K562 (cell line): Measurements from ENCODE around the gene ZNF232. TPM values are rescaled to one million over a fixed set of nuclear protein-coding genes. Genes with fewer than 3 reads are reported as not detected.

ENCODE experiments used
- ATAC-seq: fragments of 200-7000 bp; cut with Tn5 transposase; 3 replicates; pipeline ENCODE4 v1.9.1; 2020; ENCODE audit warnings: moderate library complexity
- BruUV-seq: library from RNA; stranded (reverse); fragments of 400-500 nt; replicated peaks from 2 replicates; lab custom pipeline; 2021; lab: Mats Ljungman, UMichigan
- CTCF ChIA-PET: fragments of 300-600 bp; formaldehyde crosslinking; extraction: SDS; loops from one replicate; lab custom pipeline; 2021; ENCODE audit warnings: low intra/inter-chr PET ratio; lab: Yijun Ruan, JAX
- POLR2A ChIA-PET: fragments of 300-600, 350-650 bp; sonication (Branson Sonifier 250); formaldehyde crosslinking; extraction: SDS; loops from one replicate; lab custom pipeline; 2021; ENCODE audit warnings: antibody characterized with exemption, inconsistent platforms; lab: Yijun Ruan, JAX
- DNase-seq, 4 experiments: peaks; one replicate each; pipeline versions ENCODE4 v3.0.0 to v3.0.0-alpha.2; 2011 to 2018; ENCODE audit warnings: low spot score in 3 of 4, mixed read lengths in 3 of 4; ENCODE audit errors: extremely low read depth in 1 of 4
- FAIRE-seq: peaks from 2 replicates; lab custom pipeline; 2011; peaks lifted over from hg19 to GRCh38; lab: Jason Lieb, UNC
- H2AFZ ChIP-seq: 2 replicates; pipeline ENCODE4 v1.6.0; 2011; ENCODE audit warnings: low read depth, low read length, control low read depth, inconsistent platforms
- H3K27ac ChIP-seq: fragments of 200-600 bp; 3 replicates; pipeline ENCODE4 v1.8.0; 2011; ENCODE audit warnings: low read depth, mild to moderate bottlenecking, control low read depth, inconsistent platforms, low read length, moderate library complexity, mixed read lengths; ENCODE audit errors: extremely low read depth
- H3K27me3 ChIP-seq, 2 experiments: fragments of 300-600 bp in 1 of 2; 2 replicates in 1 of 2; 3 replicates in 1 of 2; pipeline versions ENCODE4 v1.6.0 to v1.8.0; 2011; ENCODE audit warnings: inconsistent platforms in 2 of 2, low read length in 2 of 2, mild to moderate bottlenecking in 1 of 2, mixed read lengths in 1 of 2, moderate library complexity in 1 of 2; ENCODE audit not compliant: control insufficient read depth in 2 of 2, insufficient read depth in 2 of 2
- H3K36me3 ChIP-seq: fragments of 300-600 bp; 3 replicates; pipeline ENCODE4 v1.8.0; 2011; ENCODE audit warnings: mild to moderate bottlenecking, low read length, inconsistent platforms; ENCODE audit not compliant: control insufficient read depth, insufficient read depth
- H3K4me1 ChIP-seq, 2 experiments: fragments of 200-600 bp in 1 of 2; replicated peaks in 1 of 2; 2 replicates in 1 of 2; 3 replicates in 1 of 2; pipeline versions ENCODE4 v1.5.1 to v1.8.0; 2011; ENCODE audit warnings: inconsistent platforms in 2 of 2, low read length in 2 of 2, mild to moderate bottlenecking in 1 of 2, mixed read lengths in 1 of 2, moderate library complexity in 1 of 2; ENCODE audit not compliant: control insufficient read depth in 2 of 2, insufficient read depth in 2 of 2
- H3K4me2 ChIP-seq: 2 replicates; pipeline ENCODE4 v1.6.1; 2011; ENCODE audit warnings: low read length, control low read depth, inconsistent platforms, mixed read lengths; ENCODE audit not compliant: insufficient read depth
- H3K4me3 ChIP-seq: fragments of 200-600 bp; sonication (generic), shearing (Covaris generic); 2 replicates; pipeline ENCODE4 v1.5.1; 2016; ENCODE audit warnings: control low read depth, inconsistent platforms
- H3K79me2 ChIP-seq: fragments of 200-600 bp; 3 replicates; pipeline ENCODE4 v1.8.0; 2011; ENCODE audit warnings: low read length, inconsistent platforms; ENCODE audit not compliant: control insufficient read depth, insufficient read depth
- H3K9ac ChIP-seq, 2 experiments: 2 replicates each; pipeline versions ENCODE4 v1.6.0 to v1.6.1; 2011; ENCODE audit warnings: low read depth in 2 of 2, low read length in 2 of 2, control low read depth in 1 of 2, inconsistent platforms in 1 of 2, mild to moderate bottlenecking in 1 of 2, mixed read lengths in 1 of 2; ENCODE audit not compliant: insufficient read depth in 1 of 2
- H3K9me1 ChIP-seq: one replicate; pipeline ENCODE4 v1.6.0; 2011; ENCODE audit warnings: inconsistent platforms, mild to moderate bottlenecking, low read length, moderate library complexity; ENCODE audit not compliant: control insufficient read depth, insufficient read depth
- H3K9me3 ChIP-seq: replicated peaks from 2 replicates; pipeline ENCODE4 v1.5.1; 2011; ENCODE audit warnings: low read depth, low read length, inconsistent platforms; ENCODE audit not compliant: control insufficient read depth, insufficient read depth
- H4K20me1 ChIP-seq: replicated peaks from 2 replicates; pipeline ENCODE4 v1.6.1; 2011; ENCODE audit warnings: low read length, inconsistent platforms, mixed read lengths; ENCODE audit not compliant: control insufficient read depth, insufficient read depth
- CHD1 ChIP-seq: fragments of 200-600 bp; sonication (generic); IDR thresholded peaks from one replicate; pipeline ENCODE4 v1.6.1; 2012; ENCODE audit warnings: mild to moderate bottlenecking, moderate library complexity, low read length, inconsistent platforms
- ETV5 ChIP-seq: sonication (generic); formaldehyde crosslinking; IDR thresholded peaks from 2 replicates; pipeline ENCODE4 v1.4.0; 2020; ENCODE audit warnings: low read depth, mild to moderate bottlenecking, missing genetic modification reagents
- ETV6 ChIP-seq, 3 experiments: fragments of 150-350 bp in 1 of 3; sonication (generic) in 1 of 3; formaldehyde crosslinking in 1 of 3; IDR thresholded peaks; 2 replicates each; pipeline versions ENCODE4 v1.6.1 to v1.8.0; 2014 to 2022; ENCODE audit warnings: borderline replicate concordance in 2 of 3, low read depth in 2 of 3, antibody characterized with exemption in 1 of 3, low read length in 1 of 3, mild to moderate bottlenecking in 1 of 3, missing genetic modification reagents in 1 of 3
- FOXP1 ChIP-seq: sonication (generic); formaldehyde crosslinking; IDR thresholded peaks from 2 replicates; pipeline ENCODE4 v1.8.0; 2022; ENCODE audit warnings: mild to moderate bottlenecking, missing genetic modification reagents
- ILK ChIP-seq: fragments of 450-650 bp; IDR thresholded peaks from 2 replicates; pipeline ENCODE4 v1.6.1; 2016; ENCODE audit warnings: missing genetic modification characterization, low read depth, mild to moderate bottlenecking, missing compliant biosample characterization, moderate library complexity, borderline replicate concordance
- KLF1 ChIP-seq: fragments of 450-650 bp; IDR thresholded peaks from 2 replicates; pipeline ENCODE4 v1.6.1; 2016; ENCODE audit warnings: missing genetic modification characterization, missing compliant biosample characterization
- MCM3 ChIP-seq: fragments of 450-650 bp; IDR thresholded peaks from 2 replicates; pipeline ENCODE4 v1.6.1; 2016
- MXI1 ChIP-seq: IDR thresholded peaks from 2 replicates; pipeline ENCODE4 v1.6.1; 2011; ENCODE audit warnings: low read depth, mild to moderate bottlenecking, improper control_type of control experiment, low read length
- POLR2B ChIP-seq: fragments of 450-650 bp; IDR thresholded peaks from 2 replicates; pipeline ENCODE4 v1.6.1; 2018; ENCODE audit warnings: low read depth; ENCODE audit not compliant: partially characterized antibody
- RAD21 ChIP-seq, 2 experiments: fragments of 250-450 bp in 1 of 2; fragments of 450-650 bp in 1 of 2; sonication (Bioruptor Pico) in 1 of 2; formaldehyde crosslinking in 1 of 2; IDR thresholded peaks in 1 of 2; conservative IDR thresholded peaks in 1 of 2; 2 replicates each; pipeline versions ENCODE4 v1.4.0 to v1.8.0; 2020 to 2022; ENCODE audit warnings: mild to moderate bottlenecking in 2 of 2, moderate library complexity in 1 of 2
- SAP30 ChIP-seq: fragments of 200-600 bp; sonication (generic); IDR thresholded peaks from 2 replicates; pipeline ENCODE4 v1.6.1; 2012; ENCODE audit warnings: borderline replicate concordance, low read depth, mild to moderate bottlenecking, moderate library complexity, low read length, control low read depth, inconsistent platforms; ENCODE audit not compliant: insufficient read depth, poor library complexity, severe bottlenecking
- SLC30A9 ChIP-seq: fragments of 250-450 bp; sonication (Bioruptor Pico); IDR thresholded peaks from 2 replicates; pipeline ENCODE4 v1.8.0; 2022; ENCODE audit warnings: mild to moderate bottlenecking, moderate library complexity
- TCF7L2 ChIP-seq: fragments of 150-350 bp; IDR thresholded peaks from 2 replicates; pipeline ENCODE4 v1.6.1; 2016; ENCODE audit warnings: low read depth, mild to moderate bottlenecking, low read length, moderate library complexity
- ZNF354B ChIP-seq: fragments of 250-450 bp; sonication (Bioruptor Pico); IDR thresholded peaks from 2 replicates; pipeline ENCODE4 v1.4.0; 2020
- ZNF384 ChIP-seq: IDR thresholded peaks from 2 replicates; pipeline ENCODE4 v1.6.1; 2012; ENCODE audit warnings: low read depth, low read length, improper control_type of control experiment
- ZNF551 ChIP-seq: fragments of 250-450 bp; sonication (Bioruptor Pico); IDR thresholded peaks from 2 replicates; pipeline ENCODE4 v1.5.0; 2021; ENCODE audit warnings: mild to moderate bottlenecking, moderate library complexity
- WGBS: fragments of 100-300 bp; shearing (Covaris generic); methylation state at CpG from one replicate; pipeline ENCODE4 v1.1.6; 2016; ENCODE audit warnings: low coverage, mixed read lengths; ENCODE audit not compliant: insufficient coverage; ENCODE audit errors: missing lambda C conversion rate; 5-methylcytosine and 5-hydroxymethylcytosine counted together
- in situ Hi-C: fragments of 300-500 bp; cut with MboI; formaldehyde crosslinking; loops from 4 replicates; pipeline ENCODE4 v1.15.0; 2018; ENCODE audit warnings: inconsistent platforms, mixed read lengths
- intact Hi-C: fragments of 100-400 bp; cut with micrococcal nuclease; formaldehyde crosslinking; loops from 2 replicates; pipeline ENCODE4 v1.14.2; 2022
- polyA plus RNA-seq, 8 experiments: library from polyadenylated mRNA; depleted of rRNA in 4 of 8; stranded (reverse) in 5 of 8; unstranded in 3 of 8; fragments of >200 nt; fragmentation: Nextera tagmentation in 2 of 8; fragmentation: Illumina TruSeq in 1 of 8; extraction: Ambion mirVana in 2 of 8; extraction: Trizol in 1 of 8; gene quantifications; 2 replicates each; pipeline versions ENCODE4 v1.2.1 to v1.2.3, GENCODE V29; 2011 to 2014; ENCODE audit warnings: inconsistent platforms in 1 of 8, missing spikeins in 1 of 8
- total RNA-seq, 7 experiments: library from RNA; depleted of rRNA in 6 of 7; stranded (reverse); fragments of >200 nt in 6 of 7; fragmentation: Illumina TruSeq in 2 of 7; extraction: Trizol in 2 of 7; gene quantifications; 2 replicates each; pipeline versions ENCODE4 v1.2.1 to v1.2.3, GENCODE V29; 2011 to 2021; ENCODE audit warnings: low replicate concordance in 1 of 7
- TF ChIP-seq, protein P1 (sequence below): fragments of 250-450 bp; sonication (Bioruptor Pico); IDR thresholded peaks from 2 replicates; pipeline ENCODE4 v1.5.0; 2022; ENCODE audit warnings: mild to moderate bottlenecking
- TF ChIP-seq, protein P2 (sequence below): fragments of 450-650 bp; IDR thresholded peaks from 2 replicates; pipeline ENCODE4 v1.6.1; 2016; ENCODE audit warnings: borderline replicate concordance
- TF ChIP-seq, protein P3 (sequence below), 2 experiments: fragments of 450-650 bp in 1 of 2; sonication (generic) in 1 of 2; formaldehyde crosslinking; conservative IDR thresholded peaks; 2 replicates each; pipeline versions ENCODE4 v1.4.0 to v1.8.1; 2020 to 2022; ENCODE audit warnings: mild to moderate bottlenecking in 1 of 2, missing genetic modification reagents in 1 of 2

The ZNF232 gene
- total and polyA plus RNA-seq, 9 of the 15 experiments (the other 6 are each of a cell fraction or from before 2014, with no cell fraction given), result 10.6 to 26.0 (median 13.0) TPM

DNA sequence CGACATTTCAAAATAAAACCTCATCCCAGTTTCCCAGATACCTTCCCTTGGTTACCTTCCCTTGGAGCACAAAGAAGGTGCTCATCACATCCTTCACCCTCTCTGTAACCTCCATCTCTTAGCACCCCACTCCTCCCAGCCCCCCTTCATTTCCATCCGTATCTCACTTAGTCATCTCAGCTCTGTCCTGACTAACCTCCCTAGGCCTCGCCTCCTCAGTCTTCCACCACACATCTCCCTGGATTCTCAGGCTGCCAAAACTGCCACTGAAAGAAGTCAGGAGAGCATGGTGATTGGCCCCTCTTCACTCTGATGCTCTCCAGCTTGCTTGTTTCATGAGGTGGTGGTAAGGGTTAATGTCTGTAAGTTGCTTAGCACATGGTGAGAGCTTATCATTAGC is 31.1 kb downstream of the ZNF232 start:
- H4K20me1 ChIP-seq, result no peaks in the 10 kb centered on the region
- H3K27ac ChIP-seq, result no peak overlapping the region
- H3K4me2 ChIP-seq, result no peak overlapping the region
- H3K9me1 ChIP-seq, result no peaks in the 10 kb centered on the region
- H3K4me1 ChIP-seq, result peaks cover 0 to 10% of the 10 kb centered on the region in 2 experiments; a peak in 2 of 5 replicates
- no peak overlapping the region for H3K9ac ChIP-seq
- no peaks in the 10 kb centered on the region for H3K9me3 ChIP-seq
- BruUV-seq, result no TSS peak
- no peak overlapping the region for H2AFZ ChIP-seq
- ATAC-seq (no peak), FAIRE-seq (no peak), DNase-seq (no peak)
- H3K4me3 ChIP-seq, result no peak overlapping the region
- ChIA-PET POLR2A (no interaction called here), CTCF (no interaction called here)
- peaks cover 1 to 5% of the 10 kb centered on the region in 2 experiments; a peak in 1 of 5 replicates for H3K27me3 ChIP-seq
- intact Hi-C loops, result no loop called here
- 3% methylated on average over 3 of the region's 3 CpGs for WGBS
- no peaks in the 10 kb centered on the region for H3K79me2 ChIP-seq
- no peak for TF ChIP-seq FOXP1
- no peak for TF ChIP-seq KLF1 (tag)
- TF ChIP-seq SLC30A9, result no peak
- no peak for TF ChIP-seq ZNF384
- TF ChIP-seq, protein P1, sequence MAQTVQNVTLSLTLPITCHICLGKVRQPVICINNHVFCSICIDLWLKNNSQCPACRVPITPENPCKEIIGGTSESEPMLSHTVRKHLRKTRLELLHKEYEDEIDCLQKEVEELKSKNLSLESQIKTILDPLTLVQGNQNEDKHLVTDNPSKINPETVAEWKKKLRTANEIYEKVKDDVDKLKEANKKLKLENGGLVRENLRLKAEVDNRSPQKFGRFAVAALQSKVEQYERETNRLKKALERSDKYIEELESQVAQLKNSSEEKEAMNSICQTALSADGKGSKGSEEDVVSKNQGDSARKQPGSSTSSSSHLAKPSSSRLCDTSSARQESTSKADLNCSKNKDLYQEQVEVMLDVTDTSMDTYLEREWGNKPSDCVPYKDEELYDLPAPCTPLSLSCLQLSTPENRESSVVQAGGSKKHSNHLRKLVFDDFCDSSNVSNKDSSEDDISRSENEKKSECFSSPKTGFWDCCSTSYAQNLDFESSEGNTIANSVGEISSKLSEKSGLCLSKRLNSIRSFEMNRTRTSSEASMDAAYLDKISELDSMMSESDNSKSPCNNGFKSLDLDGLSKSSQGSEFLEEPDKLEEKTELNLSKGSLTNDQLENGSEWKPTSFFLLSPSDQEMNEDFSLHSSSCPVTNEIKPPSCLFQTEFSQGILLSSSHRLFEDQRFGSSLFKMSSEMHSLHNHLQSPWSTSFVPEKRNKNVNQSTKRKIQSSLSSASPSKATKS (CRISPR knock-in tag), result no peak
- TF ChIP-seq TCF7L2, result no peak
- no peak for TF ChIP-seq MCM3
- no peak for TF ChIP-seq POLR2B
- no peak for TF ChIP-seq RAD21 (CRISPR knock-in tag; conservative IDR thresholded peaks at IDR 0.05 in 1 of 2, IDR thresholded peaks at IDR 0.05 in 1 of 2)
- no peak for TF ChIP-seq ETV5
- TF ChIP-seq SAP30, result no peak
- TF ChIP-seq ETV6 (IDR thresholded peaks at IDR 0.05; ENCODE audit: borderline replicate concordance in 1 of 2, low read depth in 2 of 2, low read length in 1 of 2), result no peak
- TF ChIP-seq ETV6 (CRISPR knock-in tag; IDR thresholded peaks at IDR 0.05; ENCODE audit: borderline replicate concordance), result no peak
- TF ChIP-seq, protein P2, sequence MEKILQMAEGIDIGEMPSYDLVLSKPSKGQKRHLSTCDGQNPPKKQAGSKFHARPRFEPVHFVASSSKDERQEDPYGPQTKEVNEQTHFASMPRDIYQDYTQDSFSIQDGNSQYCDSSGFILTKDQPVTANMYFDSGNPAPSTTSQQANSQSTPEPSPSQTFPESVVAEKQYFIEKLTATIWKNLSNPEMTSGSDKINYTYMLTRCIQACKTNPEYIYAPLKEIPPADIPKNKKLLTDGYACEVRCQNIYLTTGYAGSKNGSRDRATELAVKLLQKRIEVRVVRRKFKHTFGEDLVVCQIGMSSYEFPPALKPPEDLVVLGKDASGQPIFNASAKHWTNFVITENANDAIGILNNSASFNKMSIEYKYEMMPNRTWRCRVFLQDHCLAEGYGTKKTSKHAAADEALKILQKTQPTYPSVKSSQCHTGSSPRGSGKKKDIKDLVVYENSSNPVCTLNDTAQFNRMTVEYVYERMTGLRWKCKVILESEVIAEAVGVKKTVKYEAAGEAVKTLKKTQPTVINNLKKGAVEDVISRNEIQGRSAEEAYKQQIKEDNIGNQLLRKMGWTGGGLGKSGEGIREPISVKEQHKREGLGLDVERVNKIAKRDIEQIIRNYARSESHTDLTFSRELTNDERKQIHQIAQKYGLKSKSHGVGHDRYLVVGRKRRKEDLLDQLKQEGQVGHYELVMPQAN, result no peak
- TF ChIP-seq ZNF551, result no peak
- TF ChIP-seq ZNF354B (CRISPR knock-in tag), result no peak
- TF ChIP-seq, protein P3, sequence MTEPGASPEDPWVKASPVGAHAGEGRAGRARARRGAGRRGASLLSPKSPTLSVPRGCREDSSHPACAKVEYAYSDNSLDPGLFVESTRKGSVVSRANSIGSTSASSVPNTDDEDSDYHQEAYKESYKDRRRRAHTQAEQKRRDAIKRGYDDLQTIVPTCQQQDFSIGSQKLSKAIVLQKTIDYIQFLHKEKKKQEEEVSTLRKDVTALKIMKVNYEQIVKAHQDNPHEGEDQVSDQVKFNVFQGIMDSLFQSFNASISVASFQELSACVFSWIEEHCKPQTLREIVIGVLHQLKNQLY (CRISPR knock-in tag; conservative IDR thresholded peaks at IDR 0.05), result no peak
- no peak for TF ChIP-seq CHD1
- no peak for TF ChIP-seq MXI1
- no peak for TF ChIP-seq ILK (tag)
- in situ Hi-C loops, result no loop called here
- H3K36me3 ChIP-seq, result no peaks in the 10 kb centered on the region
